Endometrial microvascular endothelial cells (primary cell): Measurements from ENCODE around the gene SLC26A11. TPM values are rescaled to one million over a fixed set of nuclear protein-coding genes. Genes with fewer than 3 reads are reported as not detected.

ENCODE experiments used
- in situ Hi-C: cut with HindIII; loops from 2 replicates; pipeline ENCODE4 v1.10.0; 2017; ENCODE audit warnings: low sequenced_read_pairs, low pct_unique_long_range_greater_than_20kb; ENCODE audit errors: inconsistent ontology term
- total RNA-seq: library from RNA; depleted of rRNA; stranded (reverse); fragments of >200 nt; gene quantifications from one replicate; pipeline ENCODE4 v1.2.3, GENCODE V29; 2015; ENCODE audit errors: inconsistent ontology term

Gene SLC26A11
- total RNA-seq, 1 donor from 2014 or later = 17.2 TPM

DNA sequence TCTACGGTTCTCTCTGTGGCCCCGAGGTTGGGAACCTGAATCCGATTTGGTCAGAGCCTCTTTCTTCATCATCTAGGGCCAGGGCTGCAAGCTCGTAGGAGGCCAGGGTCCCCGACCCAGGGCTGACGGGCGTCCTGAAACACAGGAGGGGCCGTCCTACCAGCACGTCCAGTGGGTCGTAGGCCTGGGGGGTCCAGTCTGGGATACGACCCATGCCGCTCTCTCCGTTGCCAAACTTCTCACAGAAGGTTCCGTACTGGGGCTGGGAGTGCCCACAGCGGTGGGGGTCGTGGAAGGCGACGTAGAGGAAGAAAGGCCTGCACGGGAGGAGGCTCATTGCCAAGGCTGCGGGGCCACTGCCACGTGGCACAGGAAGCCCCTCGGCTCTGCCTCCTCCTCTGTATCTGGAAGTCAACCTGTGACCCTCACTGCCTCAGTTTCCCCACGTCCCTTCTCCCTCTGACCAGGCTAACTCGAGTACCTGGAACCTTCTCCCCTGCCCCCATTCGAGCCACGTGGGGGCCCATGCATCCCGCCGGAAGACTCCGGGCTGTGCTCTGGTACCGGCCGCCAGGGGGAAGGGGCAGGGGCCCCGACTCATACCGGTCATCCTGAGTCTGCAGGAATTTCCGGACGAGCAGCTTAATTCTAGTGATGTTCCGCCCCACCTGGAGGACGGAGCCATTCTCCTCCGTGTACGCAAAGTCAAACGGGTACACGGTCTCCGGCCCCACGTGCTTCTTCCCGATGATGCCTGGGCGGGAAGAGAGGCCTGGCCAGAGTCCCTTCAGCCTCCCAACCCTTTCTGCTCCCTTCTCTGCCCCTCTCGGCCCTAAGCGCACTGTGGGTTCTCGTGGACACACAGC lies 6.0 kb upstream of the SLC26A11 start:
- in situ Hi-C loops = no loop called here

DNA sequence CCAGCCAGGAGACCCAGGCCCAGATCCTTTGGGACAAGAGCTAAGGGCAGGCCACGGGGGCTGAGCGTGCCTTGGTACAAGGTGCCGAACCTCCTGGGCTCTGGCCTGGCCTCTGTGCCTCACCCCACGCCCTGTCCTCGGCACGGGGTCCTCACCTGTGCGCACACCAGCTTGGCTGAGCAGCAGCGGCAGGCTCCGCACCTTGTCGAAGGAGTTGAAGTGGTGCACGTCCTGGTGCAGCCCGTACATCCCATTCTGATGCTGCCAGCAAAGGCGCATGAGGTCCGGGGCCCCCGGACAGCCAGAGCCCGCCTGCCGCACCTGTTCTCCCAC lies 5.4 kb upstream of the SLC26A11 start:
- in situ Hi-C loops = no loop called here

DNA sequence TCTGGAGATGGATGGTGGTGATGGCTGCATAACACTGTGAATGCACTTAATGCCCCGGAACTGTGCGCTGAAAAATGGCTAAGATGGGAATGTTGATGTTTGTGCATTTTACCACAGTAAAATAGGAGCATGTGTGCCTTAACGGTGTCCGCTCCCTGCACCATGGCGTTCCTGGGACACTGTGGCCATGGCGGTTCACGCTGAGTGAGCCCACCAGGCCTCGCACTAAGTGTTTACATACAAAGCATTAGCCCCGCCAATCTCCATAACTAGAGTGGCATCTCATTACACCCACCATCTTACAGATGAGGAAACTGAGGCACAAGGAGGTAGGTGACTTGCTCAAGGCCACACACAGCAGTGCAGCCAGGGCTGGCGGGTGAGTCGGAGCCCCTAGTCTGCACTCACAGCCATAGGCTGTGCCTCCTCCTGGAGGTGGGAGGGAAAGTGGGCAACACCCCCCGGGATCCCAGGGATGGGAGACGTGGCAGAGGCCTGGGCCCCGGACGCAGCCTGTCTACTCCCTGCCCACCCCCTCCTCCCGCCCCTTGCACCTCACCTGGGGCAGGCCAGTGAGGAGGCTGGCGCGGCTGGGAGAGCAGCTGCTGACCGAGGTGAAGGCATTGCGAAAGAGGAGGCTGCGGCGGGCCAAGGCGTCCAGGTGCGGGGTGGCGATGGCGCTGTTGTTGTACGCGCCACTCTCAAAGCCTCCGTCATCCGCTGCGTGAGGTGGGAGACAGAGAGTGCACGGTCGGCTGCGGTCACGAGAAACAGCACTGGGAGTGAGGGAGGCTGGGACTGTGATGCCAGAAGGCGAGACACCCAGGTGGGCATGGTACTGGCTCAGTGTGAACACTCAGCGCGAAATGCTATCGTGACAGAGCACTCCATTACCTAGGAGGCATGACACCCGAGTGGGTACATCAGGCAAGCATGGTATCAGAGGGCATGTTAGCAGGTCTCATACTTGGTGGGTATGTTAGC lies 3.5 kb upstream of the SLC26A11 start:
- in situ Hi-C loops = no loop called here

DNA sequence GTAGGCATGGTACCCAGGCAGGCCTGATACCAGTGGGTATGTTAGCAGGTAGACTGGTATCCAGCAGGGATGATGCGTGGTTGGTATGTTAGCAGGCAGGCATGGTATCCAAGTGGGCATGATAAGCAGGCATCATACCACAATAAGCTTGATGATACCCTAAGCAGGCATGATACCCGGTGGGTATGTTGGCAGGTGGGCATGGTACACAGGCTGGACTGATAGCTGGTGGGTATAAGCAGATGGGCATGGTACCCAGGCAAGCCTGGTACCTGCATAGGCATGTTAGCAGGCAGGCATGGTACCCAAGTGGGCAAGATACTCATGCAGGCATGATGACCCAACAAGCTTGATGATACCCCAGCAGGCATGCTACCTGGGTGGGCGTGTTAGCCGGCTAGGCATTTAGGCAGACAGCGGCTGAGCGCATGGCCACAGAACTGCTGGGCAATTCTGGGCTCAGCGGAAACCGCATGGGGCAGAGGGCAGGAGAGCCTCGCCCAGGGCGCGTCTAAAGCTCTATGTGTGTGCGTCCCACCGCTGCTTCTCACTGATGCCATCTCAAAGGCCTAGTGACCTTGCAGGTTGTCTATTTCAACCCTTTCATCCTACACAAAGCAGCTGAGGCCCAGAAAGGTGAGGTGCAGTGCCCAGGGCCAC lies 2.4 kb upstream of the SLC26A11 start:
- in situ Hi-C loops = no loop called here

DNA sequence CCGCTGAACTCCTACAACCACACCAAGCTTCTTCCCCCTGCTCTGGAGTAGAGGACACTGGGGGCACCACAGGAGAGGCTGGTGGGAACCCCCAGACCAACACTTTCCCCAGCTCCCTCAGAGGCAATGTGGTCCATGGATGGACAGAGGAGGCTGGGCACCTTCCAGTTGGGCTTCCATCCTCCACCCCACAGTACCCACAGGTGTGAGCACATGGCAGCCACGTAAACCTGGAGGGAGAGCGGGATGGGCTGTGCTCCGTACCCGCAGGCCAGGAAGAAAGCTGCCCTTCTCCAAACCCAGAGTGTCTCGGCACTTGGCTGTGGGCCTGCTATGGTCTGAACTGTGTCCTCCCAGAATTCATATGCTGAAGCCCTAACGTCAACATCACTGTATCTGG lies 1.8 kb upstream of the SLC26A11 start:
- in situ Hi-C loops = no loop called here

DNA sequence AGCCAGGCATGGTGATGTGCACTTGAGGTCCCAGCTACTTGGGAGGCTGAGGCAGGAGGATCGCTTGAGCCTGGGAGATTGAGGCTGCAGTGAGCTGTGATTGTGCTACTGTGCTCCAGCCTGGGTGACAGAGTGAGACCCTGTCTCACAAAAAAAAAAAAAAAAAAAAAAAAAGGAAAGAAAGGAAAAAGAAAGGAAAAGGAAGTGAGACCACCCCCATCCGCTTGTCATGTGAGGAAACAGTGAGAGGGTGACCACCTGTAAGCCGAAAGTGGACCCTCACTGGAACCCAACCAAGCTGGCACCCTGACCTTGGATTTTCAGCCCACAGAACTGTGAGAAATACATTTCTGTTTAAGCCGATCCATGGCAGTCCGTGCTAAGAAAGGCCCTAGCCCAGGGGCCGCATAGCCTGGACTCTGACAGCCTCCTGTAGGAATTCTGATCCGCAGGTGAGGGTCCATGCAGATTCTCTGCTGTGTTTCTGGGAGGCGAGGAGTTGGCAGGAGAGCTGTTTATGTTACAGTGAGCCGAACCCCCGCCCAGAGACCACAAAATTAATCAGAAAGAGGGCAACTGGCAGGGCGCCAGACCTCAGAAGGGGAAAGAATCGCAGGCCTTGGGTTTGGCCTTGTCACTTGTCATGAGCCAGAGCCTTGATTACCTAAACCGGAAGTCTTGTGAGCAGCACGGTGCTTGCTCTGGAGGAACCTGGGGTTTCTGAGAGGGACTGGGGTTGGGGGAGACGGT lies 1.0 kb upstream of the SLC26A11 start:
- in situ Hi-C loops = no loop called here

DNA sequence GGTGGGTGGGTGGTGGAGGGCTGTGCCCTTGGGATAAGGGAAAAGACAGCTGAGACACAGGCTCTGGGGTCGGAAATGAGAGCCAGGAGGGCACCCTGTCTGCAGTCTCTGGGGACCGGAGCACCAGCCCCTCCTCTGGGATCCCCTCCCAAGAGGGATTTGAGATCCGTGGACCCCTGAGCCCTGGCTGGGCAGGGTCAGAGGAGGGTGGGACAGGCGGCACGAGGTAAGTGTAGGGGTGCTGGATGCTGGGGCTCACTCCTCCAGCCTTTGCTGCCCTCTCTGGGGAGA lies 519 bp upstream of the SLC26A11 start:
- in situ Hi-C loops = no loop called here

DNA sequence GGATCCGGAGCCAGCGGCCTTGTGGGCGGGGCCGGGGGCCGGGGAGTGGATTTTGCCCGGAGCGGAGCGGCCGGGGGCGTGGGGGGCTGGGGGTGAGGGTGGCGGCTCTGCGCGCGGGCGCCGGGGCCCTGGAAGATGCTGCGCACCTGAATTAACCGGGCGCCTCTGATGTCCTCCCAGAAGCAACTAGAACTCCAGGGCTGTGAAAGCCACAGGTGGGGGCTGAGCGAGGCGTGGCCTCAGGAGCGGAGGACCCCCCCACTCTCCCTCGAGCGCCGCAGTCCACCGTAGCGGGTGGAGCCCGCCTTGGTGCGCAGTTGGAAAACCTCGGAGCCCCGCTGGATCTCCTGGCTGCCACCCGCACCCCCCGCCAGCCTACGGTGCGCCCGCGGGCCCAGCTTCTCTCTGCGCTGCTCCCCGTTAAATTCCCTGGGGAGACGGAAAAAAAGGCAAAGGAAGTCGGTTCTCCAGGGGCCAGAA lies 549 bp downstream of the SLC26A11 start:
- in situ Hi-C loops = no loop called here

DNA sequence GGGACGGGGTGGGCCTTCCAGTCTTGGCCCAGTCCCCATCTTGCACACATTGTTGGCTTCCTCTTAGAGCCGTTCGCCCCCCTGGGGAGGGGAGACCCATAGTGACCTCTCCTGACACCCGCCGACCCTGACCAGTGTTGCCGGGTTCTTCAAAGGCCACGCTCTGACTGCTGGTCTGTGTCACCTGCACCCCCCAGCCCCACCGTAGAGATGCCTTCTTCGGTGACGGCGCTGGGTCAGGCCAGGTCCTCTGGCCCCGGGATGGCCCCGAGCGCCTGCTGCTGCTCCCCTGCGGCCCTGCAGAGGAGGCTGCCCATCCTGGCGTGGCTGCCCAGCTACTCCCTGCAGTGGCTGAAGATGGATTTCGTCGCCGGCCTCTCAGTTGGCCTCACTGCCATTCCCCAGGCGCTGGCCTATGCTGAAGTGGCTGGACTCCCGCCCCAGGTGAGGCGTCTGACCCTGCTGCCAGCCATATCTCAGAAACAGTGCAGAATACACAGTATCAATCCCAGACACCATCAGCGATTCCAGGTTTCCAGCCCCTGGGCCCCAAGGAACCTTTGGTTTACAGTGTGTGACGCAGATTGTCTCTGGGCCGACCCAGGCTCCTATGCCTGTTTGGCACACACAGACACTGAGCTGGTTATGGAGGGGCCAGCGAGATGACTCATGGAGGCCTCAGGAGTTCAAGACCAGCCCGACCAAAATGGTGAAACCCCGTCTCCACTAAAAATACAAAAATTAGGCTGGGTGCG lies 1.3 kb downstream of the SLC26A11 start:
- in situ Hi-C loops = no loop called here

DNA sequence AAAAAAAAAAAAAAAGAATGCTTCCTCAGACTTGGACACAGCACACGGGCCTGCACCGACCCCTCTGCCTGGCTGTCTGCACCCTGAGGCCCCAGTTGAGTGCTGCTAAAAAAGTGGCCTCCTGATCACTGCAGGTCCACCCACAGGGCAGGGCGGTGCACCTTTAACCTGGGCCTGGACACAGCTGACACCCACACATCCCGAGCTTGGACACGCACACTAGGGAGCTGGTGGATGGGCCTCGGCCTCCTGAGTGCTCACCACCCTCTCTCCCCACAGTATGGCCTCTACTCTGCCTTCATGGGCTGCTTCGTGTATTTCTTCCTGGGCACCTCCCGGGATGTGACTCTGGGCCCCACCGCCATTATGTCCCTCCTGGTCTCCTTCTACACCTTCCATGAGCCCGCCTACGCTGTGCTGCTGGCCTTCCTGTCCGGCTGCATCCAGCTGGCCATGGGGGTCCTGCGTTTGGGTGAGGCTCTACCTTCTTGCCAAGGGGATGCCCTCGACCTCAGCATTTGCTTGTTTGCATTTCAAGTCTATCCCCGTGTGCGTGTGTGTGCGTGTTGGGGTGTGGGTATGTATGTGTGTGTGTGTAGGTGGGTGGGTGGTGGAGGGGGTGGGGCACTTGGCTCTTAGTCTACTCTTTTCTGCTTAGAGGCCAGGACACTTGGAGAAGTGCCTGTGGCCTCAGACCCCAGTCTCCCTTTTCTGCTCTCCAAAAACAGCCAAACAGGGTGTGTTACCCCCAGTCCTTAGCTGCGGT lies 2.3 kb downstream of the SLC26A11 start:
- in situ Hi-C loops = no loop called here

DNA sequence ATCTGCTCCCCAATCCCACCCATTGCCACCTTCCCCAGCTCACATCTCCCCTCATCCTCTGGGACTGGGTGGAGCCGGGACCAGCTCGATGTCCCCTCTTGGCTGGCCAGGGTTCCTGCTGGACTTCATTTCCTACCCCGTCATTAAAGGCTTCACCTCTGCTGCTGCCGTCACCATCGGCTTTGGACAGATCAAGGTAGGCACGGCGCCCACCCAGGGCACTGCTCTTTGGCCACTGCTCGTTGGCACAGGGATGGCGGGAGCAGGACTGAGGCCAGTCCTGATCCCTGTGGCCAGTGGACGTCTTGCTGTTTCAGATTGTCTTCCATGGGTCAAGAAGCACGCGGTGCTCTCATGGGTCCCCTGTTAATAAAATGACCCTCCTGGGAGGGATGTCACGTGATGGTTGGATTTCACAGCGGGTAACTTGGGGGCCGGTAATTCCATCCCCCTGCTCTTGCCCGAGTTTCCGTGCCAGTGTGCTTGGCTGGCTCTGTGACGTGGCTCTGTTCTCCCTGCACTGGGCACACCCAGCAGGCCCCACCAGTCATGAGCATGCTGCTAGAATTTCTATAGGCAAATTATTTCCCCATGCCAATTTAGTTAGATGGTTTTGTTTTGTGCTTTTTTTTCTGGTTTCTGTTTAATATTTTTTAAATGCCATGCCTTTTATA lies 3.1 kb downstream of the SLC26A11 start:
- in situ Hi-C loops = no loop called here

DNA sequence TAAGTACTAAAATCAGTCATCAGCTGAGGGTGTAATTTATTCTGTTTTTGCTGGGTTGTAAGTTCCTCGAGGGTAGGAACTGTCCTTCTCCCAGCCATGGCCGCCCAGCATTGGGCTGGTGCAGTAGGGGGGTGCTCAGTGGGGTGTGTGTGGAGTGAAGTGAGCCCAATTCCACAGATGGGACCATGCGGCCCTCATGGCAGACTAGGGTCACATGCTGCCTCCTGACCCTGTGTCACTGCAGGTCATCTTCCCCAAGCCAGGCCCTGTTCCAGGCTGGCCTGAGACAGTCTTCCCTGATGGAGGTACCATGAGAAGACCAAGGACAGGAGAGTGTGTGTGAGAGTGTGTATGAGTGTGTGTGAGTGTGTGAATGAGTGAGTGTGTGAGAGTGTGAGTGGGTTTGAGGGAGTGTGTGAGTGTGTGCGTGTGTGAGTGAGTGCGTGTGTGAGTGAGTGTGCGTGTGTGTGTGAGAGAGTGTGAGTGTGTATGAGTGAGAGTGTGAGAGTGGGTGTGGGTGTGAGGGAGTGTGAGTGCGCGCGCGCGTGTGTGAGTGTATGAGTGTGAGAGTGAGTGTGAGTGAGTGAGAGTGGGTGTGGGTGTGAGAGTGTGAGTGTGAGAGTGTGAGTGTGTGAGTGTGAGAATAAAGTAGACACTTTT lies 3.7 kb downstream of the SLC26A11 start:
- in situ Hi-C loops = no loop called here

DNA sequence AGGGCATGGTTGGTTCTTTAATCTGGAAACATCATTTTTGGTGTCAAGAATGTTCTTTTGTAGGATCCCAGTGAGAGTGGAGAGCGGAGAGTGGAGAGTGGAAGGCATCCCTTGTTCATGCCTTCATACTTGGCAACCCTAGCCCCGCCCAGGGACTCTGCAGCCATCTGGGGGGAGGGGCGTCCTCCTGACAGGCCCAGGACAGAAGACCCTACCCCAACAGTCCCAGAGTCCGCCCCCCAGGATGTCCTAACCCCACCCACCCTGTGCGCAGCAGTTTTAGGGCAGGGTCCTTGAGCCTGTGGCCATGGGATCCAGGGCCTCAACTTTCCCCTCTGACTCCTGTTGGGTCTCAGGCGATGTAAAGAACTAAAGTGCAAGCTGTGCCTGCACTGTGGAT lies 4.5 kb downstream of the SLC26A11 start:
- in situ Hi-C loops = no loop called here

DNA sequence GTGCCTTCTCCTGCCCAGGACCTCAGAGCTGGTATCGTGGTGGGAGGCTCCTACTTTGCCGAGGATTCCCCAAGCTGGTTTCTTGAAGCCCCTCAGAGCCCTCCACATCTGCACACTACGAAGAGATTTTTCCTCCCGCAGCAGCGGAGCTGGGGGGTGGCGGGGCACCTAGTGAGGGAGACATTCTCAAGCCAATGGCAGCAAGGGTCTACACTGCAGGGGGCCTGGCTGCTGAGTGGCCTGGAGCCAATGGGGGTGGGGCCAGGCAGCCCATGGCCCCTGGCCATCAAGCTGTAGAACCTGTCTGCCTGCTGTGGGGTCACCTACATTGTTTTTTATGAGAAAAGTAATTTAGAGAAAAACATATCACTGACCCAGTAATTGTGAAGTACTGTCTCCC lies 5.0 kb downstream of the SLC26A11 start:
- in situ Hi-C loops = no loop called here

DNA sequence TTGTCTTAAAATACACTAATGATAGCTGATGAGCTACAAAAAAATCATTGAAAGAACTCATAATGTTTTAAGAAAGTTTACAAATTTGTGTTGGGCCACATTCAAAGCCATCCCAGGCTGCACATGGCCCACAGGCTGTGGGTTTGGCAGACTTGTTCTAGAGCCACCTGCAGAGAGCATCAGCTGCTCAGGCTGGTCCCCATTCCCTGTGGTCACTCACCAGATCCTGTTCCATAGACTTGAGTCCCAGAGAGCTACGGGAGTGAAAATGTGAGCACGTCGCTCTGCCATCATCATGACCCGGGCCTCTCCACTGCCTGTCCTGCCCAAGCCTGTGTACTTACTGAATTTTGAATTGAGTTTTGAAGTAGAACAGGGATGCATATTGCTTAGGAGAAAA lies 6.9 kb downstream of the SLC26A11 start:
- in situ Hi-C loops = no loop called here

DNA sequence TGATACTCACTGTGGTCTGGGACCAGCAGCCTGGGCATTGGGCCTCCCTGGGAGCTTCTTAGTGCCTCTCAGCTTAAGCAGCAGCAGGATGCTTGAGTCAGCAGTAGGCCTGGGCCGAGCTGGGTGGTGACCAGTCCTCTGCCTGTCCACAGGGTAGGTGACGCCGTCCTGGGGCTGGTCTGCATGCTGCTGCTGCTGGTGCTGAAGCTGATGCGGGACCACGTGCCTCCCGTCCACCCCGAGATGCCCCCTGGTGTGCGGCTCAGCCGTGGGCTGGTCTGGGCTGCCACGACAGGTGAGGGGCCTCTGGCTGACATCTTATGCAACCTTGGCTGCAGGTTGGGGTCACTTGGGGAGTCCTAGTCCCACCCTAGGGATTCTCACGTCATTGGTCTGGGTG lies 7.4 kb downstream of the SLC26A11 start:
- in situ Hi-C loops = no loop called here

DNA sequence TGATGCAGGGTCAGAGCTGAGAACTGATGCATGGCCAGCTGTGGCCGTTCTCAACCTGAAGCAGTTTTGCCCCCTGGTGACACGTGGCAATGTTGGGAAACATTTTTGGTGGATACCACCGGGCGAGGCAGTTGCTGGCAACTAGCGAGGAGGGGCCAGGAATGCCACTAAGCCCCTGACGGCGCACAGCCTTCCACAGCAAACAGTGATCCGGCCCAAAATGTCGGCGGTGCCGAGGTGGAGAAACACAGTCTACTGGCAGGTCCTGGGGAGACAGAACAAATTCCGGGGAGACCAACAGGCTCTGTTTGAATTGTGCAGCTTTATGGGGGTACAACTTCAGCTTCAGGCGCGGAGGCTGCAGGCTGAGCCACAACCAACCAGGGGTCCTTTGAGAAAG lies 8.2 kb downstream of the SLC26A11 start:
- in situ Hi-C loops = no loop called here
